Activated CD4-positive, alpha-beta T cell treated with anti-CD3 and anti-CD28 coated beads for 36 hours (primary cell): ENCODE data around the gene CACHD1. TPM values are rescaled to one million over a fixed set of nuclear protein-coding genes. Genes with fewer than 3 reads are reported as not detected.
"Not testable (repeated sequence)": the region's sequence is repeated elsewhere in the genome, so short reads cannot be mapped to it uniquely, and the experiment has no call there.

Source experiments
- ATAC-seq: fragments of 200-7000 bp; cut with Tn5 transposase; one replicate; pipeline ENCODE4 v1.10.0; 2021; ENCODE audit warnings: mild to moderate bottlenecking, moderate library complexity
- CTCF ChIA-PET: fragments of 350-600 bp; sonication (Branson Sonifier 250); formaldehyde crosslinking; loops from one replicate; lab custom pipeline; 2021; ENCODE audit warnings: antibody characterized with exemption; lab: Charles Lee
- POLR2A ChIA-PET: fragments of 350-600 bp; sonication (Branson Sonifier 250); formaldehyde crosslinking; loops from one replicate; lab custom pipeline; 2021; ENCODE audit warnings: antibody characterized with exemption, inconsistent platforms; lab: Charles Lee
- DNase-seq: peaks from one replicate; pipeline ENCODE4 v3.0.0-alpha.2; 2020
- H3K27ac Mint-ChIP-seq: one replicate; pipeline ENCODE4 v1.8.0; 2021; ENCODE audit warnings: mixed read lengths
- H3K27me3 Mint-ChIP-seq: one replicate; pipeline ENCODE4 v1.8.0; 2021; ENCODE audit warnings: mixed read lengths
- H3K36me3 Mint-ChIP-seq: one replicate; pipeline ENCODE4 v1.8.0; 2021; ENCODE audit warnings: low read depth, mixed read lengths
- H3K4me1 Mint-ChIP-seq: one replicate; pipeline ENCODE4 v1.8.0; 2021; ENCODE audit warnings: mixed read lengths
- H3K4me3 Mint-ChIP-seq: one replicate; pipeline ENCODE4 v1.8.0; 2021; ENCODE audit warnings: mild to moderate bottlenecking, moderate library complexity, mixed read lengths
- H3K9me3 Mint-ChIP-seq: one replicate; pipeline ENCODE4 v1.8.0; 2021; ENCODE audit warnings: low read depth, mixed read lengths
- intact Hi-C, 2 experiments: fragments of 100-400 bp; cut with DNase I in 1 of 2; cut with micrococcal nuclease in 1 of 2; formaldehyde crosslinking; loops; one replicate each; pipeline versions ENCODE4 v1.14.2 to v1.15.1; 2022 to 2024; cut with DNase I, micrococcal nuclease
- total RNA-seq, 2 experiments: library from RNA; stranded (reverse); gene quantifications; one replicate each; pipeline ENCODE4 v1.2.3, GENCODE V29; 2021

CACHD1 gene
- total RNA-seq, 2 experiments from 2014 or later, result 1.9 to 2.3 TPM

GRCh38 chr1:64598100-64598571 is 128.2 kb downstream of the CACHD1 start:
- CTCF ChIA-PET, result interaction anchor here (1.1 kb wide), 1 partner anchor 8 kb away, joined by 4 read pairs; no protein-coding TSS in a partner anchor
- no peak overlapping the region for H3K27ac Mint-ChIP-seq
- DNase-seq (no peak), ATAC-seq (no peak)
- H3K27me3 Mint-ChIP-seq, result peaks cover 3% of the 10 kb centered on the region
- intact Hi-C loops, result no loop called here
- POLR2A ChIA-PET, result no interaction called here
- H3K4me3 Mint-ChIP-seq, result no peak overlapping the region
- no peaks in the 10 kb centered on the region for H3K4me1 Mint-ChIP-seq
- no peaks in the 10 kb centered on the region for H3K36me3 Mint-ChIP-seq
- H3K9me3 Mint-ChIP-seq, result no peaks in the 10 kb centered on the region

DNA sequence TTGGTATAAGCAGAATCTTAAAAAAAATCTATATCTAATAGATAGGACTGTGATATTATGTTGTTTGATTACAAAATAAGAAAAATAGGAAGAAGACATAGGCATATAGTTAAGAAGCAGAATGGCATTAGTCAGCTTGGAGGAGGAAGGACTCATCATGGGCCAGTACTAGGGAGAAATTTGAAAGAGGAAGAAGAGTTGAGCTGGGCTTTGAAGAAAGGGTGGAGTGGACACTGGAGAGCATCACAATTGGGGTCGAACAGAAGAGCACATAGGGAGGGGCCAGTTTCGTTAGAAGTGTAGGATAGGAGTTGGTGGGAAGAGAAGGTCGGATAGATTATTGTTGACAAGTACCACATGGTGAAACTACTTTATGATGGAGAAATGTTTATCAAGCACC is 129.3 kb downstream of the CACHD1 start:
- DNase-seq (no peak), ATAC-seq (no peak)
- ChIA-PET CTCF (interaction anchor here (1.1 kb wide), 1 partner anchor 9 kb away, joined by 4 read pairs; no protein-coding TSS in a partner anchor), POLR2A (no interaction called here)
- Mint-ChIP-seq H3K4me1 (no peaks in the 10 kb centered on the region), H3K4me3 (no peak overlapping the region), H3K27ac (no peak overlapping the region), H3K27me3 (peaks cover 3% of the 10 kb centered on the region), H3K36me3 (no peaks in the 10 kb centered on the region), H3K9me3 (no peaks in the 10 kb centered on the region)
- intact Hi-C loops, result no loop called here

DNA sequence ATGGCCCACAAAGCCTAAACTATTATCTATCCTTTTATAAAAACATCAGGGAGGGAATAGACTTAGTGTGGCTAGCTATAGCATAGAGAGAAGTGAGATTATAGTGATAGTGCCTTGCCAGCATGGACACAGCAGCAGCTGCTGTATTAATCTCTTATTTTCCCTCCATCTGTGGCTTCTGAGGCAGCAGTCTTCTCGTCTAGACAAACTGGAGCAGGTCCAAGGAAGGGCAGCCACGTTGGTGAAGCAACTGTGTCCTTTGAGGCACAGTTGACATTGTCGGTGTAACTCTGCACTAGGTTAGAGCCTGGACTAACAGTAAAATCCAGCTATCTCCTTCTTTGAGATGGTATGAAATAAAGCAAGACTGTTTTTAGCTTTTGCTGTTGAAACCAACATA is 131.3 kb downstream of the CACHD1 start:
- CTCF ChIA-PET, result interaction anchor here (1.3 kb wide), 1 partner anchor 11 kb away, joined by 3 read pairs; no protein-coding TSS in a partner anchor
- DNase-seq (no peak), ATAC-seq (no peak)

GRCh38 chr1:64608005-64608650 is 138.2 kb downstream of the CACHD1 start:
- H3K4me3 Mint-ChIP-seq, result no peak overlapping the region
- ChIA-PET POLR2A (no interaction called here), CTCF (no interaction called here)
- H3K27me3 Mint-ChIP-seq, result no peaks in the 10 kb centered on the region
- peaks cover 14% of the 10 kb centered on the region for H3K36me3 Mint-ChIP-seq
- no peak overlapping the region for H3K27ac Mint-ChIP-seq
- no peaks in the 10 kb centered on the region for H3K4me1 Mint-ChIP-seq
- H3K9me3 Mint-ChIP-seq, result peaks cover 13% of the 10 kb centered on the region
- intact Hi-C loops, result no loop called here
- ATAC-seq, result no peak
- no peak for DNase-seq

More for the DNA sequence above, 131.3 kb downstream of the CACHD1 start:
- H3K4me3 Mint-ChIP-seq, result no peak overlapping the region
- H3K27ac Mint-ChIP-seq, result no peak overlapping the region
- intact Hi-C loops, result no loop called here
- peaks cover 3% of the 10 kb centered on the region for H3K27me3 Mint-ChIP-seq
- H3K9me3 Mint-ChIP-seq, result no peaks in the 10 kb centered on the region
- no peaks in the 10 kb centered on the region for H3K4me1 Mint-ChIP-seq
- H3K36me3 Mint-ChIP-seq, result no peaks in the 10 kb centered on the region
- POLR2A ChIA-PET, result no interaction called here

DNA sequence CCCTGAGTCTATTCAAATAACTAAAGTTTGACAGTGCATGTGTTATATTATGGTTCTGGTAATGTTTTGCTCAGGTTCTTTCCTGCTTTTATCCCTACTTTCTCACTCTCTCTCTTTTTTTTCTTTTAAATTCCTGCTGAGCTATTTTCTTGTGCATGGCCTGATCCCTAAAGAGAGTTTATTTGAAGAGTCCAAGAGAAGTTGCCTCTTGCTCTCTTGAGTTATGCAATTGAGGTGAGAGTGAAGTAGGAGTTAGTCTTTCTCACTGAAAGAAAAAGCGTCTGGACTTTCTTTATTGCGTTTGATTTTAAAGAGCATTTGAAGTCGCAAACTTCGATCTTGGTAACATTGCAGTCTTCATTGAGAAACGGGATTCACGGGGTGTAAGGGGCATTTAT is 138.7 kb downstream of the CACHD1 start:
- DNase-seq, result no peak
- H3K9me3 Mint-ChIP-seq, result peaks cover 13% of the 10 kb centered on the region
- no peaks in the 10 kb centered on the region for H3K27me3 Mint-ChIP-seq
- ATAC-seq, result no peak
- no peaks in the 10 kb centered on the region for H3K4me1 Mint-ChIP-seq
- H3K4me3 Mint-ChIP-seq, result no peak overlapping the region
- peaks cover 14% of the 10 kb centered on the region for H3K36me3 Mint-ChIP-seq
- POLR2A ChIA-PET, result no interaction called here
- H3K27ac Mint-ChIP-seq, result no peak overlapping the region
- CTCF ChIA-PET, result no interaction called here
- intact Hi-C loops, result no loop called here

DNA sequence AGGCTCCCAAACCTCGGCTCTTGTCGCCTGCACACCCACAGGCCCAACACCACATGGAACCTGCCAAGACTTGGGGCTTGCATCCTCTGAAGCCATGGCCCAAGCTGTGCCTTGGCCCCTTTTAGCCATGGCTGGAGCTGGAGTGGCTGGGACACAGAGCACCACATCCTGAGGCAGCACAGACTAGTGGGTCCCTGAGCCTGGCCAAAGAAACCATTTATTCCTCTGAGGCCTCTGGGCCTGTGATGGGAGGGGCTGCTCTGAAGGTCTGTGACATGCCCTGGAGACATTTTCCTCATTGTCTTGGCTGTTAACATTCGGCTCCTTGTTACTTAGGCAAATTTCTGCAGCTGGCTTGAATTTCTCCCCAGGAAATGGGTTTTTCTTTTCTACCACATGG is 141.0 kb downstream of the CACHD1 start:
- ATAC-seq, H3K27ac Mint-ChIP-seq, H3K27me3 Mint-ChIP-seq, H3K4me3 Mint-ChIP-seq, CTCF ChIA-PET, DNase-seq, intact Hi-C loops, H3K4me1 Mint-ChIP-seq: not testable (repeated sequence)
- peaks cover 14% of the 10 kb centered on the region for H3K36me3 Mint-ChIP-seq
- H3K9me3 Mint-ChIP-seq, result peaks cover 13% of the 10 kb centered on the region
- POLR2A ChIA-PET, result interaction anchor here (0.6 kb wide), 1 partner anchor 60 kb away, joined by 5 read pairs; no protein-coding TSS in a partner anchor

DNA sequence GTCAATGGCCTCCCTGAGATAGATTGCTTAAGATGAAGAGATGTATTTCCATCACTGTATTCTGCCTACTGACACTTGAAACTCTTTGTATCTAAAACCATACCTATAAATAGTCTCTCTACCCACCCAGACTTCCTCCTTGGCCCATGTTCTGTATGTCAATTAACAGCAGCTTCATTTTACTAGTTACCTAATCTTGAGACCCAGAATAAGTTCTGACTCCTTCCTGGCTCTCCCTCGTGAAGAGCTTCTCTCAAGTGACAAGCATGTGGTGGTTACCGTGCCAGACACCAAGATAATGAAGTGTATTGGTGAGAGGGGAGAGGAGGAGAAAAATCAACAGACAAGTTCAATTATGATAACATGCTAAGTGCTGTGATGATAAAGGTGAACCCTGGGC is 146.1 kb downstream of the CACHD1 start:
- ATAC-seq, result no peak

DNA sequence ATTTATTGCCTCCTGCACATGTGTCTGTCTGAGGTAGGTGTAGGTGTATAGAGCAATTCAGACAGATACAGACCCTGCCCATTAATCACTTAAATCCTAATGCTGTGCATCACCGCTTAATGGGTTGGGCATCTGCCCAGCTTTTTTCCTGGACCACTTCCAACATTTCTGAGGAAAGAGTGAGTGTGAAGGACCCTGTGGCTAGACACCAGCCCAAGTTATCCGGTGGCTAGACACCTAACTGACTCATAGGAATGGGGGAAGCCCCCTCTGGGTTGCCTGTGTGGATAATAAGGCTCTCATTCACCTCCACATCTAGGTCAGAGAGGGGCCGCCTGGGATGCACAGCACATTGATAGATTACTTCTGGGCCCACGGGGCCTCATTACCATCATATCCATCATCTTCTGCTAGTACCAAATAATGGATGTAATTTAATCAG is 153.8 kb downstream of the CACHD1 start:
- DNase-seq, result peak; percentile 45
- peak; percentile 89 for ATAC-seq
- CTCF ChIA-PET, result interaction anchor here (0.6 to 1.0 kb wide), 2 partner anchors 28 to 127 kb away, joined by 4 read pairs; no protein-coding TSS in a partner anchor
- Mint-ChIP-seq H3K4me1 (peaks cover 9% of the 10 kb centered on the region), H3K27me3 (no peaks in the 10 kb centered on the region), H3K36me3 (no peaks in the 10 kb centered on the region), H3K27ac (no peak overlapping the region), H3K9me3 (no peaks in the 10 kb centered on the region), H3K4me3 (no peak overlapping the region)
- POLR2A ChIA-PET, result no interaction called here
- intact Hi-C loops, result no loop called here

More for the DNA sequence above, 146.1 kb downstream of the CACHD1 start:
- H3K36me3 Mint-ChIP-seq, result peaks cover 8% of the 10 kb centered on the region
- H3K9me3 Mint-ChIP-seq, result peaks cover 6% of the 10 kb centered on the region
- no peaks in the 10 kb centered on the region for H3K27me3 Mint-ChIP-seq
- ChIA-PET POLR2A (no interaction called here), CTCF (interaction anchor here (0.7 to 1.2 kb wide), 2 partner anchors 14 to 295 kb away, joined by 3 to 4 read pairs; no protein-coding TSS in a partner anchor)
- intact Hi-C loops, result no loop called here
- DNase-seq, result no peak
- H3K27ac Mint-ChIP-seq, result no peak overlapping the region
- peaks cover 11% of the 10 kb centered on the region for H3K4me1 Mint-ChIP-seq
- no peak overlapping the region for H3K4me3 Mint-ChIP-seq

DNA sequence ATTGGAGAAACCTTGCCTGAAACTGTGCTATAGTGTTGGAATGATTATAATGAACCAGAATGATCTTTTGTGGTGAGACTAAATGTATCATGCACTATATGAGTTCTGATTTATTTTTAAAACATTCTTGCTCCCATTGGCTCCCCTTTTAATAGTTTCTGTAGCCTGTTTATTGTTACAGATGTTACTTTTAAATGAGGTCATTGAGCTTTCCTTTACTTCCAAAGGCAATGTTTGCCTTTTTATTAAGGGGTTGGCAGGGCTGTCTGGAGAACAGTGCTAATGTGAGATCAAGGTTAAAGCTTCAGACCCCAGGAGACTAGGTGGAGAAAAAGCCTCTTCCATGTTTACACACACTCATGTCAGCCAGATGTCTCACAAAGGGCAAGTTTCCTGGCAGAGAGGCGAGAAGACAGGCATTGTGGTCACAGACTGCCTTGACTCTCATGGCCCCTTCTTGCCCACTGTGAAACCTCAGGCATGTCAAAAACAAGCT is 154.3 kb downstream of the CACHD1 start:
- H3K27me3 Mint-ChIP-seq, result no peaks in the 10 kb centered on the region
- H3K9me3 Mint-ChIP-seq, result no peaks in the 10 kb centered on the region
- intact Hi-C loops, result no loop called here
- peak; percentile 60 for ATAC-seq
- H3K36me3 Mint-ChIP-seq, result no peaks in the 10 kb centered on the region
- H3K4me3 Mint-ChIP-seq, result no peak overlapping the region
- no peak overlapping the region for H3K27ac Mint-ChIP-seq
- peak; percentile 19 for DNase-seq
- peaks cover 9% of the 10 kb centered on the region for H3K4me1 Mint-ChIP-seq
- ChIA-PET CTCF (interaction anchor here (1.0 kb wide), 1 partner anchor 28 kb away, joined by 4 read pairs; no protein-coding TSS in a partner anchor), POLR2A (no interaction called here)

- DNase-seq, result no peak
- ATAC-seq, result no peak
- Mint-ChIP-seq H3K4me1 (peaks cover 9% of the 10 kb centered on the region), H3K27ac (no peak overlapping the region), H3K4me3 (no peak overlapping the region), H3K9me3 (no peaks in the 10 kb centered on the region), H3K36me3 (no peaks in the 10 kb centered on the region), H3K27me3 (no peaks in the 10 kb centered on the region)
- intact Hi-C loops, result no loop called here
- CTCF ChIA-PET, result interaction anchor here (1.0 kb wide), 1 partner anchor 29 kb away, joined by 4 read pairs; no protein-coding TSS in a partner anchor
- POLR2A ChIA-PET, result no interaction called here
These were observed 154.9 kb downstream of the CACHD1 start for GRCh38 chr1:64624808-64625207.

DNA sequence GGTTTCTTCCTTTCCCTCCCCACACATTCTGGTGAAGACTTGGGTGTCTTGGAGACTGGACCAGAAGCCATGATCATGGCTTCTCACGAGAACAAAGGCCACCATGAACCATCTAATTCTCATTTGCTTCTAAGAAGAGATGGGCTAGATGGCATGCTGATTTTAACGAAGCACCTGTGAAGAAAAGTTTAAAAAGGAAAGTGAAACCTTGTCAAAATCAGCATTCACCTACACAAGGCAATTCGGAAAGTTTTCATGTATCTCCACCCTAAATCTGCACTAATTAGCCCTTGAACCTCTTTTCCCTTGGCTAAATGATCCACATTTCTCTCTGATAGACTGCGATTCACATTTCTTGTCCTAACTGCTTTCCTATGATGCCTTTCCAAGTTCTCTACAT is 160.7 kb downstream of the CACHD1 start:
- CTCF ChIA-PET, result interaction anchor here (1.5 kb wide), 1 partner anchor 15 kb away, joined by 4 read pairs; no protein-coding TSS in a partner anchor
- ATAC-seq (peak; percentile 44), DNase-seq (no peak)
- no peaks in the 10 kb centered on the region for H3K36me3 Mint-ChIP-seq
- H3K4me1 Mint-ChIP-seq, result peaks cover 13% of the 10 kb centered on the region
- intact Hi-C loops, result no loop called here
- POLR2A ChIA-PET, result no interaction called here
- peak overlapping the region; percentile 15 for H3K4me3 Mint-ChIP-seq
- no peaks in the 10 kb centered on the region for H3K9me3 Mint-ChIP-seq
- peak overlapping the region; percentile 35 for H3K27ac Mint-ChIP-seq
- no peaks in the 10 kb centered on the region for H3K27me3 Mint-ChIP-seq
